GM18861 (cell line): Measurements from ENCODE around the gene FOXL2NB.

ENCODE experiments used
- ATAC-seq: cut with Tn5 transposase; IDR thresholded peaks from one replicate; pipeline ENCODE4 v1.9.1; 2021; ENCODE audit not compliant: unreplicated experiment

FOXL2NB gene

DNA sequence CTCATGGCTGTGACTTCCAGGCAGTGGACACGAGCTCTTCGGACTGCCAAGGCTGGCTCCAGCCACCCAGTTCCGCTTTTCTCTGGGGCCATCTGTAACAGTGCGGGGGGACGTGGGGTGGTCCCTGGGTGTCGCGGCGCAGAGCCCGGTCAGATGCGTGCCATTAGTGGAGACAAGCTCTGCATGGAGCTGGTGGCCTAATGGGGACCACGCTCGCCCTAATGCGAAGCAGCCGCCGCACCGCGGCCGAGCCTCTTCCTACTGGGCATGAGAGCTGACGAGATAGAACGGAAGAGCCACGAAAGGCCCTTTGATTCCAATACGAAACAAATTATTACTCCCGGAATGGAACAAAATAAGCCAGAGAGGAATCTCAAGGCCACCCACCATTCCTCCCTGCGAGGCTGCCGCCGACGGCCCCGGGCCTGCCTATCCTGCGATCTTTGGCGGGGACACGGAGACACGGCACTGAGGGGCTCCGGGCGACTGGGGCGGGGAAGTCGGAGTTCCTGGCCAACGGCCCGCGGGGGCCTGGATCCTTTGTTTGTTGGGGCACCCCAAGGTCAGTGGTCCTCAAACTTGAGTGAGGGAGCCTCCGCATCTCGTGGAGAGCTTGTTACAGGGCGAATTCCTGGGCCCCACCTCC is 18.2 kb upstream of the FOXL2NB start:
- no peak for ATAC-seq

DNA sequence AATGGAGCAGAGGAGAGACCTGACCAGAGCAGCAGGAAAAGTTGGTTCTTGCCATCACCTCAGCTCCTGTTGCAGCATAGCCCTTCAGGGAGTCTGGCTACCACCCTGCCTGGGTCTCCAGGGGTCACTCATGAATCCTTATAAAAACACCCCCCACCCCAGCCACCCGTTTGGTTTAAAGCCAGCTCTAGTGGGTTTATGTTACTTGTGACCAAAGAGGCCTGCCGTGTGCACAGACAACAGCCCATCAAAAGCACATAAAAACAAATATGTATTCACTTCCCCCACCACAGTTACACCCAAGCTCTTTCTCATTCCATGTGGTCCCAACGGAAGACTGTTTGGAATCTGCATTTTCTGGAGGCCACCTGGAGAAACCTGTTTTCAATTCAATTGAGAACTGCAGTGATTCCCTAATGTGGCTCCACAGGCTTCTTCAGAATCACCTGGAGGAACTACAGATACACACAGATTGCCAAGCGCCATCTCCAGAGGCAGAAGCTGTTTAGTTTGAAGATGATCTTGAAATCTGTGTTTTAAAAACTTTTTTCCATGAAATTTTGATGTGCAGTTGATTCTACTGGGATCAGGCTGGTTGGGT is 13.8 kb upstream of the FOXL2NB start:
- no peak for ATAC-seq

DNA sequence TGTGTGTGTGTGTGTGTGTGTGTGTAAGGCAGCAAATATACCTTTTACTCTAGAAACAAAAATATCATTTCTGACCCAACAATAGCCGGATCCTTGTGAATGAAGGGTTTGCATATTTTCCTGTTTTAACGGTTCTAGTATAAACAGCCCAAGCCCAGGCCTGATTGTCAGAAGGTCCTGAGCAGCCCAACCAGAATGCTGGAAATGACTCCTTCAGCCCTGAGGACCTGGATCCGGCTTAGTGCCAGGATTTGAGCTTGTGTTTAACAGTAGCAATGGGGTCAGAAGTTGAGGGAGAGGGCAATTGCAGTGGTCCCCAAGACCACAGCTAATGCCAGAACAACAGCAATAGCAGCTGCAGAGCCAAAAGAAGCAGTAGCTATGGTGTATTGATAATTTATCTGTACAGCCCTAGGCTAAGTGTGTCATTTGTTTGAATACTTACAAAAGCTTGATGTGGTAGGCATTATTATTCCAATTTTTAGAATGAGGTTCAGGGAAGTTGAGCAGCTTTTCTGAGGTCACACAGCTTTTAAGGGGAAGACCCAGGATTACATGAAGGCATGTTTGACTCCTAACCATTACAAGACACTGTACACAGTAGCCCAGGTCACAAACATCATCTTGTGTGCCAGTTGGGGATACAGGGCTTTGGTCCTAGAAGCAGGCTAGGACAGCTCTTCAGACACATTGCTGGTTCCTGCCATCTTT is 12.9 kb upstream of the FOXL2NB start:
- no peak for ATAC-seq

DNA sequence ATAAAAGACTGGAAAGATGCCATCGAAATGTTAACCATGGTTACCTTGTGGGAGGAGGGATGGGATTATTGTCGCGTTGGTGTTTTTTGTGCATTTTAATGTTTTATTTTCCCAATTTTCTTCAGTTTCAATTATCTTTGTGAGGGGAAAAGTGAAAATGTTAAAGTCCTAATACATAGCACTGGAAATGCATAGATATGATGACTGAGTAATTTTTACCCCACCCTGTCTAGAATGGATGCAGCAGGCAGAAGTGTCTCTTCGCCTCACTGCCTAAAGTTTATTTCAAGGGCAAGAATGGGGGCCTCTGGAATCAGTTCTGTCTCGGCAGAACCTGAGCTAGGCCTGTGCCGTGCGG is 11.5 kb upstream of the FOXL2NB start:
- no peak for ATAC-seq

DNA sequence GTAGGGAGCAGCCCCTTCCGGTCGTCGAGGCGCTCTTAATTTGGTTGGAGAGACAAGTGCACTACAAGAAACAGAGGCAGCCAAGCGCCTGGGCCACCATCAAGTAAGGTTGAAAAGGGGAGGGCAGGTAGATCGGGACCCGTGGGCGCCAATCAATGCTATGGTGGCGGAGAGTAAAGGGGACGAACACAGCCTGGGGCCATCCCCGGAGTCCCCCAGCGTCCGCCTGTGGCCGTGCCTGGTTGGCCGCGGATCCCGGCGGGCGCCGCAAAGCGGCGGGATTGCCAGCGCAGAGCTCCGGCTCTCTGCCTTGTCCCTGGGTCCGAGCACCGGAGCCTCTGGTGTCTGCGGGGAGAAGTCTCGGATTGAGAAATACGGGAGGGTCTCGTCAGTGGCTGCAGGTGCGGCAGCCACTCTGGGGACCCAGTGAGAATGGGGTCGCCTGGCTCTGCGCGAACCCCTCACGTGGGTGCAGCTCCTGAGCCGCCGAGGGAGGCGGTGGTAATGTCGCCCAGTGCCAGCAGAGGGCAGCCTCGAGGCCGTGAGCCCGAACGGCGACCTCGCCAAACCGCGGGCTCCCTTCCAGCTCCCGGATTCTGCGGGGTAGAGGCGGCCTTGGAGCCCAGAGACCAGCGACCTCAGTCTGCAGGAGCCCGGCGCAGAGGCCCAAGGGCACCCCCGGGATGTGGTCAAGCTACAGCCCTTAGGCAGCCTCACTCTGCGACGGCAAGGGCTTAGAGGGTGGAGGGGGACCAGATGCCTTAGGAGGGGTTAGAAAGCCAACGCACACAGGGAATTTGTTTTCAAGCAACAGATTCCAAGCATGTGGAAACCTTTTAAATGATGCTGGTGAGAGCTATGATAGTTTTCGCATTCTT is 10.9 kb upstream of the FOXL2NB start:
- ATAC-seq: peak; percentile 68

DNA sequence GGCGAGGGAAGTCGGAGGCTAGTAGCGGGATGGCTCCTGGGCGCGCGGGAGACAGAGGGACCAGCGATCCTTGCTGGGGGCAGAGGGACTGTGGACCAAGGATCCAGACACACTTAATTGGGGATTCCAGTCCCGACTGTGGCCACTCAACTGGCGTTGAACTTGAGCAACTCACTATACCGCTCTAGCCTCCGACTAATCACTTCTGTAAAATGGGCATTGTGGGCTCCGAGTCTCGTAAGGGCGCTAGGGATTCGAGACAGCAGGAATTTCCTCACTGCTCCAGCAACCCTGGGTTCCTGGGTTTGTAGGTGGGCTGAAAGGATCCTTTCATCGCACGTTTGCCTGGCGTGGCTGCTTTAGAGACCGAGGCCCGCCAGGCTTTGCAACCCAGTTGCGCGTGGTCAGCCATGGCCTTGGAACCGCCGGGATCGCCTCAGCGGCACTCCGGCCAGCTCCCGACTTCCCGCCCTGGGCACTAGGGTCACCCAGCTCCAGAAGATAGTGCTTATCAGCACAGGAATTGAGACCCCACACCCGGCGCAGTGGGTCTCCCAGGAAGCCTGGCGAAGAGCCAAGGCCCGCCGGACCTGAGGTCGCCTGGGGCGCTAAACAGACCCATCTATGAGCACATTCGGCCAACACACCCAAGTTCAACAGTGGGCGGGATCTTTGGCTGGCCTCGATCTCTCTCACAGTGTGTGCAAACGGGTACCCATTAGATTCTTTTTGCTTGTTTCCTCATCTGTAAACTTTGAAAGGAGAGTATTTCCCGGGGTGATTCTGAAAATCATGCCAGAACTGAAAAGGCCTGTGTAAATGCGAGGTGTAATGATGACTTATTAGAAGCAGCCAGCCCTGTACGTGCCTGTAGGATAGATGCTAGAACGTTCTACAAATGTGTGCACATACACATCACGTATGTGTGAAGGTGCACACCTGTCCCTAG is 10.0 kb upstream of the FOXL2NB start:
- ATAC-seq: no peak

DNA sequence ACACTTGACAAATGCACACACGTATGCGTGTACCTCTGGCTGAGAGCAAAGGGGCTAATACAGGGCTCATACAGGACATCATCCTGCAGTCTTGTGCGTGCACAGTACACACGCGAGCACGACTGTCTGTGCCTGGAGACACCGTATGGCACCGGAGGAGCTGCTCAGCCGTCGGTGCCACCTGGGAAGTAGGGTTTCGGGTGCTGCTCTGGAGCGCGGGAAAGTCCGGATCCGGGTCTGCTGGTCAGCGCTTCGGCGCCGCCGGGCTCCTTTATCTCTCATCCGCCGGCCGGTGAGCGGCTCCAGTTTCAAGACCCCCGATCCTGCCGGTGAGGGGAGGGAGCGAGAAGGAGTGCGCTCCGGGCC is 9.3 kb upstream of the FOXL2NB start:
- ATAC-seq: no peak

DNA sequence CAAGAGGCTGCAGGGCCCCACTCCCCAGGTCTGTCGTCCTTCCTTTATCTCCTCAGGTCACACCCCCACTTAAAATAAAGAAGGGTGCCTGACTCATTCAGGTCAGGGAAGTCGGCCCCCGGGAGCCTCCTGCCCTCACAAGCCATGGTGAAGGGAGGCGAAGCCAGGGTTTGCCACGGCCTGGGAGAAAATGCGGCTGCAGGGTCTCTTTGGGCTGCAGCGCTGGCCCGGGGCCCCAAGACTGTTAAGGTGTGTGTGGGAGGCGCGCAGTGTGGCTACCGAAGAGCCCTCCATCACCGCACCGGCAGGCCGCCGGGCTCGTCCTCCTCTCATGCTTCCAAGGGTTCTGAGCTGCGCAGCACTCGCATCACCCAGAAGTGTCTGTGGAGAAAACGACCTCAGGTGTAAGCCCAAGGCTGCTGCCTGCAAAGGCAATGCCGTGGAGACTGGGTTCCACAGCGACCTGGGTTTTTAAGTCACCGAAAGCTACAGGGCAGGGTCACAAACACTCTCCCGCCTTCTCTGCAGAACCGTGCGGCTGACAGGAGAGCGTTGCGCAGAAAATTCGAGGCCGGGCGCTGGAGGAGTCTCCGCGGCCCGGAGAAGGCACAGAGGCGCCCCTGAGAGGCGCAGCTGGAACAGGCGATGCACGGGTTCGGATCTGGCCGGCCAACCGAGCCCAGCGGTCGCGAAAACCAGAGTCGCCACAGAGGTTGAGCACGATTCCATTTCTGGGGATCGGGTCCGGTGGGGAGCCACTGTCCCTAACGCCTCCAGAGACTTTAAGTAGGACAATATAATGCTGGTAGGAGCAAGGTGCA is 8.8 kb upstream of the FOXL2NB start:
- no peak for ATAC-seq

DNA sequence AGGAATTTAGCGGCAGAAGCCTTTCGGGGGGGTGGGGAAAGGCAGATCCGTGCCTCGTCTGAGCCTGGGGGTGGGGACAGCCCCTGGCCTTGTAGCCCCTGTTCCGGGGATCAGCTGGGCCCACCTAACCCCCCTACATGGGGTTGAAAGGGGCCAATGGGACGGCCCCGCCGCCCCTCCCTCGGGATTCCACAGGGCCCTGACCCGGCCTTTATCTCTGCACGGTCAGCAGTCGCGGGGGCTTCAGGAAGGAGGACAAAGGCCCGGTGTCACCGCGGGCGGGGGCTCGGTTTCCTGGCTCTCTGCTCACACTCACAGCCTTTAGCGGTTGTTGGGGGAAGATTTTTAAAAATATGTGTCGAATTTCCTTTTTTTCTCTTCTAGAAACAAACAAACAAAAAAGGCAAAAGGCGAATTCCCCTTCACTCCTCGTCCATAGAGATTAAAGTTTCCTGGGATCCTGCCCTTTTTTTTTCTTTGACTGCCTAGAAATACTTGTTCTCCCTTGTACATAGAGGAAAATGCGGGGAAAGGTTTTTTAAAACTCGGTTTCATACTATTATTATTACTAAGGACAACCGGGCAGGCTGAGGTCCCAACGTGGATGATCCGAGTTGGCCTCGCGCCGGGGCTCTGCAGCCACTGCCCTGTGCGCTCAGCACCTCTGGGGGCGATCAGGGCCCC is 8.0 kb upstream of the FOXL2NB start:
- no peak for ATAC-seq

DNA sequence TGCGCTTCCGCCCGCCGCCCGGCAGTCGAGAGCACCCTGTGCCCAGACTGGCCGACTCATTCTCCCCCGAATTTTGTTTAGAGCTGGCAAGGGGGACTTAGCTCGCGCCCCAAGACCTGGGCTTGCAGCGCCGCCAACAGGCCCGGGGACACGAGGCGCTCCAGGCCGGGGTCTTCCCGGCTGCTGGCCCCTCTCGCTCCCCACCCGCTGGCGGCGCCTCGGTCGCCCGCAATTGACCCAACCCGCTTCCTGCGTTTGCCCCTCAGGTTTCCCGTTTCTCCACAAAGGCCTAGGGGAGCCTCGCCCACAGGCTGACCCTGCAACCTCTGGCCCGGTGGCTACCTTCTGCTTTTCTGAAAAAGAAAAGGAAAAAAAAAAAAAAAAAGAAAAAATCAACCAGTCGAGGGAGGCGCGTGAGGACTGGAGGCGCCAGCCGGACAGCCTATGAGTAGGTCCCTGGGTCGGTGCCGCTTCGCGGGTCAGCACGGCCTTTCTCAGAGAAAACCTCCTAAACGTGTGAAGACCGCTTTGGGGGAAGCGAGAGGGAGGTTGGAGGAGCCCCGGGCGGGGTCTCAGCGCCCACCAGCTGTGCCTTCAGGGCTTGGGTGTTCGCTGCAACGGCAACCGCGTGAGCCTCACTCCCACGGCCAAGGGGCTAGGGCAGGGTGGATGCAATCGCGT is 7.3 kb upstream of the FOXL2NB start:
- ATAC-seq: no peak

DNA sequence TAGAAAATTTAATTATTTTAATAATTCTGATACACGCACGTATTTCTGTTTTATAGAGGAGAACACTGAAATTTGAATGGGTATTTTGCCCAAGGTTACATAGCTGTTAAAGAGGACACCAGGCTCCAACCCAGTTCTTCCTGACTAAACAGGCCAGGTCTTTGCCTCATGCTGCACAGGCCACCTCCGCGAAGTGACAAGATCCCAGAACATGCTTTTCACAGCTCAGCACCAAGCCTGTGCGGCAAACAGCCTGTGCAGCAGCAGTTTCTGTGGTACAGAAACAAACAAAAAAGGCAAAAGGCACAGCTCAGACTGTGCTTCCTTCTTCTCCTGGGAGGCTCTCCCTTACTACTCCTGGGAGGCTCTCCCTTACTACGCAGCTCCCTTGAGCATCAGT is 6.6 kb upstream of the FOXL2NB start:
- no peak for ATAC-seq

DNA sequence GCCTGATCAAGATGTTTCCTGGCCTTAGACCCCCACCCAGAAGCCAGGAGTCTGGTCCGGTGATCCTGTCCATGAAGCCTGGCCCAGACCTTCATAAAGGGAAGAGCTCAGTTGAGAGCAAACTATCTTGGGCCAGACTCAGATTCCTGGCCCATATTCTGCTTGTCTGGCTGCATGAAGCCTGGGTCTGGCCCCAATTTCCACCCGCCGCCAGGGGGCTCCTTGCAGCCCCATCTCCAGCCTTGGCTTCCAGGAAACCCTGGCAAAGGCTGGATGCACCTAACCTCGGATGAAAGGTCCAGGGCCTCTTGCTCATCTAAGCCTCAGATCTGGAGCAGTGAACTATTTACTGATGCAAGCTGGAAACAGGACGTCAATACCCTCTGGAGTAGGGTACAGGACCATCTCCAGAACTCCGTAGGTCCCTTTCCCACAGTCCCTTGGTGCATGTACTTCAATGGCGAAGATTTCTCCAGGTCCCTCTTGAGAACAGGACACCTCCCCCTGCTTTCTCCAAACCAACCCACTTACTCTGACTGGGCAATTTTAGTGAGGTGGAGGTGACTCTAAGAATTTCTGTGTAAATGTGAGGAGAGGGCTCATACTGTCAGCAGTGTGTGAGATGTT is 5.6 kb upstream of the FOXL2NB start:
- no peak for ATAC-seq

DNA sequence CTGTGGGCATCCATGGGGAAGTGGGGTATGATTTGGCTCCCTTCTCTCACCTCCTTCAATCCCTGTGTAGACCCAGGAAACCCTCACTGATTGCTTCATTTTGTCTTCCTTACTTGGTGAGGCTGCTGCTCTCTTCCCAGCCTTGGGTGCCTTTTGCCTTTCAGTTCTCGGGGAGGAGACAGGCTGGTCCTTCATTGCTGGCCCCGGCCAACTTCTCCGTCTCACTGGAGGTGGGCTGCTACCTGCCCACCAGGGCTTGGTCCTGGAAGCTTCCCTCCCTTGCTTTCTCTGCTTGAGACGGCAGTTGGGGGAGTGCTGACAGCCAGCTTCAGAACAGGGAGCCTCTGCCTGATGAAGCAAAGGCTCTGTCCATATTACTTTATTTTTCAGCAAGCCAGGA is 4.7 kb upstream of the FOXL2NB start:
- ATAC-seq: no peak

DNA sequence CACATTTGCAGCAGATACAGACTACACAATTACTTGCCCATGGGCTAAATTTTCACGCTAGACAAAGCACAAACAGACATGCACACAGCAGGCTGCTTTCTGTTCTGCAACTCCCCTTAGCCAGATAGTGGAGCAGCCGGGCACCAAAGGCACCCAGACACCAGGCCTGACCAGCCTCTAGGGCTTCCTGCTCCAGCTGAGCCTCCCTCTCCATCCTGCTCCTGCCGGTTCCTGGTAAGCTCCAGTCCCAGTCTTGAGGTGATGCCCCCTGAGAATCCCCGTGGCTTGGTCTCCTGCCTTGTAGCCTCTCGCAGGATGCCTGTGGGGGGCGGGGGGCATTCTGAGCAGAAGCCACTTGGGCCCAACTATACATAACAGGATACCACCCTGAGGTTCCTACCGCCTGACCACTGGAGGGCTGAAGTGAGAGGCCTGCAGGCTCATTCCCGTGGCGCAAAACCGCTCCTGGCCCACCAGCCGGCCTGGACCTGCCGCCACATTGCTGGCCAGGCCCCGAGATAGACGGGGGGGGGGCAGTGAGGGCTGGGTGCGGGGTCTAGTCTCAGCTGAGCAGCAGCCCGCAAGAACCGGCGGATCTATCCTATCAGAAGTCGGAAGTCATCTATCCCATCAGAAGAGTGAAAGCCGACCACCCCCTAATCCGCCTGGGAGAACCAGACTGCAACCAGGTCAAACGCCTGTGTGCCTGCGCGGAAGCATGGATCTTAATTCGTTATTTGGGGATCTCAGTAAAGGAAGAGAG is 4.0 kb upstream of the FOXL2NB start:
- no peak for ATAC-seq

DNA sequence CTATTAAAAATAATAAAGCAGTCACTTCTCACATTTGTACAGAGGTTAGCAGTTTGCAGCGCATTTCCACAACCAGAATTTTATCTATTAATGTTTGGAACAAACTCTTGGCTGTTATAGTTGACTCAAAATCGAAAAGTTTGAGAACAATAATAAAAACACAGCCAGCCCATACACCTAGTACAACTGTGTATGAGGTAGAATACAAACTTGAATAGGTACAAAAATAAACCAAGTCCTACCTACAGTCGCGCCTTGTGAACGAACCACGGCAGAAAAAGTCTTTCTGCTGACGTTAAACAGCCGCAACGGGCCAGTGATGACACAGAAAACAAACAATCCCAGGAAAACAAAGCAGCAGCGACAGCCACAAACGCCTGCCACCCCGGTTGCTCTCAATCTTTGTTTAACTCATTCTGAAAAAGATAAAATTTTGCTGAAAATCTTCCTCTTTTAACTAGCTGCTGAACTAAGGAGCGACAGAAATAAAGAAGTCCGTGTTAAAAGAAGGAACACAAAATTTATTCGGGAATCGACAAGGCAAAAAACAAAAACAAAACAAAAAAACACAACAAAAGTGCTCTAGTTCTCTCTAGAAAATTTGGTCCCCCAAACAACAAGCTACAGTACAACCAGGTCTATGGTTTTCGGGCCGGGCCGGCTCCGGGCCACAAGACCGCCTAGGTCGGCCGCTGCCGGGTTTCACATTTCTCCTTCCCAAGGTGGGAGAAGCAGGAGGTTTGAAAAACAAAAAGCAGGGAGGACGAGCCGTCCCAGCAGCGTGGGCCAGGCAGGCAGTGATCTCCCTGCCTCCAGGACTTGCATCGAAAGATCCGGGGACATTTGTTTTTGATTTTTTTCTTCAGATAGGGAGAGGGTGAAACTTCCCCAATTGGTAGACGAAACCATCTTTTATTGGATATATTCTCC is 3.0 kb upstream of the FOXL2NB start:
- ATAC-seq: no peak

DNA sequence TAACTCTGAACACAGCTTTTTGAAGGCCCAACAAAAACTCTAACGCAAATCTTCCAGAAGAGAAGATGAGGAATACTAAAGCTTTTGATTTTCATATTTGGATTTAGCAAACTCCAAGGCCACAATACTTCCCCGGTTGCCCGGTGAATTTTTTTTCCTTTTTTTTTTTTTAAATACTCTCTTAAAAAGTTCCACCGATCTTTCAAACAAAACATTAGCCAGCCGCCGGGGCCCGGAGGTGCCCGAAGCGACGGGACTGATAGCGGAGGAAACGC is 2.4 kb upstream of the FOXL2NB start:
- no peak for ATAC-seq
